HCT116 (cell line): ENCODE results near the gene KLF3. TPM values are rescaled to one million over a fixed set of nuclear protein-coding genes. Genes with fewer than 3 reads are reported as not detected.

Source experiments
- ATAC-seq: fragments of 200-7000 bp; cut with Tn5 transposase; 2 replicates; pipeline ENCODE4 v1.9.1; 2020; ENCODE audit warnings: mild to moderate bottlenecking, moderate library complexity
- BruUV-seq: library from RNA; stranded (reverse); fragments of 400-500 nt; replicated peaks from 2 replicates; lab custom pipeline; 2021; lab: Mats Ljungman, UMichigan
- CTCF ChIA-PET: fragments of 300-600 bp; sonication (Branson Sonifier 250); formaldehyde crosslinking; loops from one replicate; lab custom pipeline; 2021; ENCODE audit warnings: antibody characterized with exemption; lab: Charles Lee
- POLR2A ChIA-PET: fragments of 300-600, 350-600 bp; sonication (Branson Sonifier 250); formaldehyde crosslinking; loops from one replicate; lab custom pipeline; 2021; ENCODE audit warnings: antibody characterized with exemption; lab: Charles Lee
- RAD21 ChIA-PET, 2 experiments: fragments of 300-600 bp; sonication (Branson Sonifier 250); formaldehyde crosslinking; loops; one replicate each; lab custom pipeline; 2023; ENCODE audit warnings: low total read pairs in 2 of 2; ENCODE audit not compliant: uncharacterized antibody in 2 of 2, unreplicated experiment in 2 of 2, low non-redundant PET in 1 of 2; lab: Charles Lee
- DNase-seq: peaks from one replicate; pipeline ENCODE4 v3.0.0-alpha.2; 2010; ENCODE audit warnings: low read depth, low spot score
- H2AFZ ChIP-seq: fragments of 200-600 bp; shearing (Covaris generic), sonication (generic); 2 replicates; pipeline ENCODE4 v1.6.1; 2017; ENCODE audit warnings: low read depth, mixed run types, mixed read lengths, antibody characterized with exemption, low read length; ENCODE audit not compliant: poor library complexity, severe bottlenecking
- H3K27ac ChIP-seq: 2 replicates; pipeline ENCODE4 v1.5.1; 2012; ENCODE audit warnings: low read depth, low read length
- H3K27me3 ChIP-seq: fragments of 200-600 bp; sonication (generic); 2 replicates; pipeline ENCODE4 v1.6.1; 2016; ENCODE audit warnings: mixed run types, low read length, mixed read lengths; ENCODE audit not compliant: insufficient read depth
- H3K36me3 ChIP-seq, 2 experiments: fragments of 200-500 bp in 1 of 2; fragments of 200-600 bp in 1 of 2; sonication (Bioruptor generic) in 1 of 2; sonication (generic) in 1 of 2; 2 replicates each; pipeline versions ENCODE4 v1.5.1 to v1.6.1; 2014 to 2016; ENCODE audit warnings: low read length in 2 of 2, inconsistent platforms in 1 of 2, mixed read lengths in 1 of 2, mixed run types in 1 of 2; ENCODE audit not compliant: insufficient read depth in 2 of 2, control insufficient read depth in 1 of 2
- H3K4me1 ChIP-seq, 2 experiments: fragments of 200-600 bp in 1 of 2; sonication (generic) in 1 of 2; 2 replicates each; pipeline versions ENCODE4 v1.5.1 to v1.6.1; 2012 to 2017; ENCODE audit warnings: low read length in 2 of 2, inconsistent platforms in 1 of 2, mild to moderate bottlenecking in 1 of 2, mixed read lengths in 1 of 2, mixed run types in 1 of 2, moderate library complexity in 1 of 2; ENCODE audit not compliant: insufficient read depth in 2 of 2, control insufficient read depth in 1 of 2
- H3K4me2 ChIP-seq: fragments of 200-600 bp; sonication (generic); 2 replicates; pipeline ENCODE4 v1.6.1; 2017; ENCODE audit warnings: mixed run types, low read length, mixed read lengths
- H3K4me3 ChIP-seq, 2 experiments: fragments of 200-600 bp in 1 of 2; sonication (generic) in 1 of 2; replicated peaks in 1 of 2; 2 replicates each; pipeline ENCODE4 v1.5.1; 2011 to 2016; ENCODE audit warnings: low read length in 2 of 2, control low read depth in 1 of 2, low read depth in 1 of 2, mild to moderate bottlenecking in 1 of 2, mixed read lengths in 1 of 2, mixed run types in 1 of 2
- H3K79me2 ChIP-seq: fragments of 200-600 bp; sonication (generic); 2 replicates; pipeline ENCODE4 v1.6.1; 2017; ENCODE audit warnings: mild to moderate bottlenecking, mixed run types, low read length, moderate library complexity, mixed read lengths; ENCODE audit not compliant: insufficient read depth
- H3K9ac ChIP-seq: fragments of 200-600 bp; sonication (generic); 2 replicates; pipeline ENCODE4 v1.6.1; 2016; ENCODE audit warnings: low read length, mixed read lengths
- H3K9me2 ChIP-seq: fragments of 200-600 bp; sonication (generic), shearing (Covaris generic); 2 replicates; pipeline ENCODE4 v1.6.1; 2017; ENCODE audit warnings: mixed run types, mild to moderate bottlenecking, moderate library complexity; ENCODE audit not compliant: insufficient read depth
- H3K9me3 ChIP-seq, 2 experiments: fragments of 200-500 bp in 1 of 2; fragments of 200-600 bp in 1 of 2; sonication (Bioruptor generic) in 1 of 2; sonication (generic) in 1 of 2; 2 replicates each; pipeline ENCODE4 v1.6.1; 2014 to 2017; ENCODE audit warnings: low read length in 2 of 2, mixed read lengths in 2 of 2, inconsistent platforms in 1 of 2, low read depth in 1 of 2, mild to moderate bottlenecking in 1 of 2, mixed run types in 1 of 2, moderate library complexity in 1 of 2; ENCODE audit not compliant: control insufficient read depth in 1 of 2, insufficient read depth in 1 of 2
- H4K20me1 ChIP-seq: fragments of 200-600 bp; sonication (generic), shearing (Covaris generic); 2 replicates; pipeline ENCODE4 v1.6.1; 2017; ENCODE audit warnings: mixed run types, mild to moderate bottlenecking, moderate library complexity; ENCODE audit not compliant: insufficient read depth
- EGR1 ChIP-seq: IDR thresholded peaks from 2 replicates; pipeline ENCODE4 v1.6.1; 2012; ENCODE audit warnings: low read depth
- EZH2 ChIP-seq: fragments of 200-600 bp; sonication (generic); IDR thresholded peaks from 2 replicates; pipeline ENCODE4 v1.6.1; 2017; ENCODE audit warnings: antibody characterized with exemption, mixed run types
- EZH2phosphoT487 ChIP-seq: fragments of 200-600 bp; IDR thresholded peaks from 2 replicates; pipeline ENCODE4 v1.6.1; 2018; ENCODE audit warnings: antibody characterized with exemption, borderline replicate concordance
- JUND ChIP-seq: IDR thresholded peaks from 2 replicates; pipeline ENCODE4 v1.6.1; 2012
- POLR2A ChIP-seq: IDR thresholded peaks from 2 replicates; pipeline ENCODE4 v1.7.0; 2011; ENCODE audit warnings: borderline replicate concordance; ENCODE audit not compliant: insufficient read depth, insufficient read length; ENCODE audit errors: extremely low read depth
- SIN3A ChIP-seq: IDR thresholded peaks from 2 replicates; pipeline ENCODE4 v1.6.1; 2012; ENCODE audit warnings: low read depth
- SP1 ChIP-seq: IDR thresholded peaks from 2 replicates; pipeline ENCODE4 v1.6.1; 2012; ENCODE audit warnings: low read depth
- SRF ChIP-seq: IDR thresholded peaks from 2 replicates; pipeline ENCODE4 v1.6.1; 2012; ENCODE audit warnings: low read depth
- YY1 ChIP-seq: IDR thresholded peaks from 2 replicates; pipeline ENCODE4 v1.6.1; 2011; ENCODE audit warnings: low read length, low read depth, moderate library complexity, mild to moderate bottlenecking; ENCODE audit not compliant: insufficient replicate concordance; ENCODE audit errors: extremely low read depth
- intact Hi-C: fragments of 100-400 bp; cut with micrococcal nuclease; formaldehyde crosslinking; loops from 2 replicates; pipeline ENCODE4 v1.10.0; 2022
- total RNA-seq: library from RNA; stranded (reverse); gene quantifications from one replicate; pipeline ENCODE4 v1.2.1, GENCODE V29; 2021; ENCODE audit not compliant: unreplicated experiment
- TF ChIP-seq, protein P1 (sequence below): IDR thresholded peaks from 2 replicates; pipeline ENCODE4 v1.6.1; 2012
- TF ChIP-seq, protein P2 (sequence below), 3 experiments: fragments of 200-600 bp in 1 of 3; sonication (generic) in 1 of 3; IDR thresholded peaks in 2 of 3; conservative IDR thresholded peaks in 1 of 3; 2 replicates each; pipeline ENCODE4 v1.5.1; 2012 to 2017; ENCODE audit warnings: low read depth in 2 of 3, low read length in 2 of 3, antibody characterized with exemption in 1 of 3, borderline replicate concordance in 1 of 3, control low read depth in 1 of 3, mild to moderate bottlenecking in 1 of 3, mixed read lengths in 1 of 3, mixed run types in 1 of 3, moderate library complexity in 1 of 3; ENCODE audit not compliant: insufficient read depth in 1 of 3
- TF ChIP-seq, protein P3 (sequence below): IDR thresholded peaks from 2 replicates; pipeline ENCODE4 v1.6.1; 2012

The KLF3 gene
- total RNA-seq, 1 experiment from 2014 or later = 44.2 TPM

DNA sequence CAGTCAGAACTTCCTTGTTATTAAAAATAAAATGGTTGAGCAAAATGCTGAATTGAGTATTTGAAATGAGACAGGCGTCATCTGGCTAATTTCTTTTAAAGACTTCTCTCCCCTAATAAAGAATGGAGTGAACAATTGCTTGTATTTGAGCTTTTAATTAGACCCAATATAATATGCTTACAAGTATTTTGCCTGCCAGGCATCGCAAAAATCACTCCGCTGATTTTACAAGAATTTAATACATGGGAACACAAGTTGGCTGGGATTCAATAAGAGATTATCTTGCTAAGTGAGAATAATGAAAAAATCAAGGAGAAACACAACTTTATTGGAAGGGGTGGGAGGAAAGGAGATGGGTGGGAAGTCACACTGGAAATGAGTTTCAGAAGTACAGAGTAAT lies 52.3 kb downstream of the KLF3 start:
- H3K4me1 ChIP-seq = no peaks in the 10 kb centered on the region
- H3K4me3 ChIP-seq = no peak overlapping the region
- no peaks in the 10 kb centered on the region for H3K9me3 ChIP-seq
- intact Hi-C loops = no loop called here
- BruUV-seq = no TSS peak
- TF ChIP-seq POLR2A (no peak), SIN3A (no peak), EGR1 (no peak), EZH2 (no peak), SRF (no peak)
- TF ChIP-seq, protein P1, sequence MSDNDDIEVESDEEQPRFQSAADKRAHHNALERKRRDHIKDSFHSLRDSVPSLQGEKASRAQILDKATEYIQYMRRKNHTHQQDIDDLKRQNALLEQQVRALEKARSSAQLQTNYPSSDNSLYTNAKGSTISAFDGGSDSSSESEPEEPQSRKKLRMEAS = no peak
- TF ChIP-seq, all 23 proteins: peak for 0
- Histone ChIP-seq H3K79me2 (no peaks in the 10 kb centered on the region), H4K20me1 (no peaks in the 10 kb centered on the region), H3K27ac (no peak overlapping the region), H2AFZ (no peak overlapping the region), H3K27me3 (no peaks in the 10 kb centered on the region), H3K9ac (no peak overlapping the region), H3K9me2 (no peaks in the 10 kb centered on the region), H3K36me3 (no peaks in the 10 kb centered on the region), H3K4me2 (no peak overlapping the region)
- POLR2A ChIA-PET = no interaction called here
- ATAC-seq (no peak), DNase-seq (no peak)
- RAD21 ChIA-PET = no interaction called here
- CTCF ChIA-PET = interaction anchor here (1.5 kb wide), 1 partner anchor 536 kb away, joined by 4 read pairs; no protein-coding TSS in a partner anchor

DNA sequence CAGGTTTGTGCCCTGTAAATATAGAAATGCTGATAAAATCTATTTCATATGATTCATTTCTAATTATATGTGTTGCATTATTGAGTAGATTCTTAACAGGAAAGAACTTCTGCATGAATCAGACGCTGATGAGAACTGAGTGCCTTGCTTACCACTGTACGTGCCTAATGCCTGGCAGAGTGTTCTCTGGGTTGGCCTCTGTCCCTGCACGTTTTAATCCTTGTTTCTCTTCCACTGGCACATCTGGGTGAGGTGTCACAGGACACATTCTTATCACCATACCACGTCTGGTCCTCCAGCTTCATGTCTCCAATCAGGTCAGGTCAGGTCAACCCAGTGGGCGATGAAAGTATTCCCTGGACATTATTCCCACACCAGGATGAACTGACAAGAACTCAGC lies 53.6 kb downstream of the KLF3 start:
- Histone ChIP-seq H3K4me2 (no peak overlapping the region), H3K4me3 (no peak overlapping the region), H3K36me3 (no peaks in the 10 kb centered on the region), H3K79me2 (no peaks in the 10 kb centered on the region), H3K27ac (no peak overlapping the region), H4K20me1 (no peaks in the 10 kb centered on the region), H3K27me3 (no peaks in the 10 kb centered on the region), H3K4me1 (no peaks in the 10 kb centered on the region), H3K9me3 (no peaks in the 10 kb centered on the region), H2AFZ (no peak overlapping the region), H3K9me2 (no peaks in the 10 kb centered on the region), H3K9ac (no peak overlapping the region)
- BruUV-seq = no TSS peak
- ChIA-PET RAD21 (no interaction called here), CTCF (no interaction called here), POLR2A (no interaction called here)
- no peak for DNase-seq
- no peak for ATAC-seq
- intact Hi-C loops = no loop called here
- TF ChIP-seq, protein P2, sequence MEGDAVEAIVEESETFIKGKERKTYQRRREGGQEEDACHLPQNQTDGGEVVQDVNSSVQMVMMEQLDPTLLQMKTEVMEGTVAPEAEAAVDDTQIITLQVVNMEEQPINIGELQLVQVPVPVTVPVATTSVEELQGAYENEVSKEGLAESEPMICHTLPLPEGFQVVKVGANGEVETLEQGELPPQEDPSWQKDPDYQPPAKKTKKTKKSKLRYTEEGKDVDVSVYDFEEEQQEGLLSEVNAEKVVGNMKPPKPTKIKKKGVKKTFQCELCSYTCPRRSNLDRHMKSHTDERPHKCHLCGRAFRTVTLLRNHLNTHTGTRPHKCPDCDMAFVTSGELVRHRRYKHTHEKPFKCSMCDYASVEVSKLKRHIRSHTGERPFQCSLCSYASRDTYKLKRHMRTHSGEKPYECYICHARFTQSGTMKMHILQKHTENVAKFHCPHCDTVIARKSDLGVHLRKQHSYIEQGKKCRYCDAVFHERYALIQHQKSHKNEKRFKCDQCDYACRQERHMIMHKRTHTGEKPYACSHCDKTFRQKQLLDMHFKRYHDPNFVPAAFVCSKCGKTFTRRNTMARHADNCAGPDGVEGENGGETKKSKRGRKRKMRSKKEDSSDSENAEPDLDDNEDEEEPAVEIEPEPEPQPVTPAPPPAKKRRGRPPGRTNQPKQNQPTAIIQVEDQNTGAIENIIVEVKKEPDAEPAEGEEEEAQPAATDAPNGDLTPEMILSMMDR (IDR thresholded peaks at IDR 0.05 in 2 of 3, conservative IDR thresholded peaks at IDR 0.05 in 1 of 3; ENCODE audit: borderline replicate concordance in 1 of 3, insufficient read depth in 1 of 3, low read depth in 2 of 3, low read length in 2 of 3) = no peak
- TF ChIP-seq SP1 = no peak
- no peak for TF ChIP-seq SIN3A
- TF ChIP-seq, protein P3, sequence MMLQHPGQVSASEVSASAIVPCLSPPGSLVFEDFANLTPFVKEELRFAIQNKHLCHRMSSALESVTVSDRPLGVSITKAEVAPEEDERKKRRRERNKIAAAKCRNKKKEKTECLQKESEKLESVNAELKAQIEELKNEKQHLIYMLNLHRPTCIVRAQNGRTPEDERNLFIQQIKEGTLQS = no peak
- TF ChIP-seq POLR2A = no peak
- no peak for TF ChIP-seq JUND
- TF ChIP-seq EZH2phosphoT487 = no peak
- no peak for TF ChIP-seq YY1
